H1 (cell line): ENCODE measurements around the gene TFAP2B. TPM values are rescaled to one million over a fixed set of nuclear protein-coding genes. Genes with fewer than 3 reads are reported as not detected.

ENCODE experiments used
- CTCF ChIA-PET: fragments of 300-600 bp; sonication (Branson Sonifier 250); formaldehyde crosslinking; loops from one replicate; lab custom pipeline; 2021; ENCODE audit not compliant: partially characterized antibody; lab: Charles Lee
- POLR2A ChIA-PET: fragments of 300-600 bp; sonication (Branson Sonifier 250); formaldehyde crosslinking; loops from one replicate; lab custom pipeline; 2021; ENCODE audit warnings: inconsistent platforms; ENCODE audit not compliant: partially characterized antibody; lab: Charles Lee
- DNase-seq, 2 experiments: peaks; one replicate each; pipeline versions ENCODE4 v3.0.0 to v3.0.0-alpha.2; 2010 to 2022; ENCODE audit warnings: low spot score in 2 of 2, low read depth in 1 of 2, mixed read lengths in 1 of 2
- FAIRE-seq: peaks from 2 replicates; lab custom pipeline; 2011; peaks lifted over from hg19 to GRCh38; lab: Jason Lieb, UNC
- H2AFZ ChIP-seq: 2 replicates; pipeline ENCODE4 v1.8.1; 2012; ENCODE audit warnings: low read length, inconsistent platforms
- H2AK5ac ChIP-seq: 2 replicates; pipeline ENCODE4 v1.6.1; 2013; ENCODE audit warnings: low read depth, low read length
- H2BK120ac ChIP-seq: replicated peaks from 2 replicates; pipeline ENCODE3; 2013; ENCODE audit warnings: low read depth, low read length, inconsistent platforms
- H2BK12ac ChIP-seq: 2 replicates; pipeline ENCODE4 v1.6.1; 2013; ENCODE audit warnings: low read depth, low read length
- H2BK15ac ChIP-seq: 2 replicates; pipeline ENCODE4 v1.6.1; 2013; ENCODE audit warnings: low read length
- H2BK20ac ChIP-seq: 2 replicates; pipeline ENCODE4 v1.6.1; 2013; ENCODE audit warnings: low read length
- H2BK5ac ChIP-seq: 2 replicates; pipeline ENCODE4 v1.6.1; 2013; ENCODE audit warnings: low read depth, low read length
- H3K14ac ChIP-seq: 2 replicates; pipeline ENCODE4 v1.6.1; 2013; ENCODE audit warnings: inconsistent platforms; ENCODE audit not compliant: insufficient read length
- H3K18ac ChIP-seq: 2 replicates; pipeline ENCODE4 v1.6.1; 2013; ENCODE audit warnings: low read length; ENCODE audit errors: extremely low read depth
- H3K23ac ChIP-seq: 2 replicates; pipeline ENCODE4 v1.6.1; 2013; ENCODE audit warnings: inconsistent platforms; ENCODE audit not compliant: insufficient read length
- H3K23me2 ChIP-seq: 2 replicates; pipeline ENCODE4 v1.6.1; 2013; ENCODE audit warnings: low read depth, low read length
- H3K27ac ChIP-seq: 2 replicates; pipeline ENCODE4 v1.6.1; 2011; ENCODE audit warnings: low read depth, low read length, inconsistent platforms
- H3K27me3 ChIP-seq, 4 experiments: replicated peaks in 1 of 4; 1 replicate in 1 of 4; 2 replicates in 3 of 4; pipeline versions ENCODE4 v1.6.1 to v1.8.1; 2011 to 2013; ENCODE audit warnings: low read length in 3 of 4, mild to moderate bottlenecking in 3 of 4, inconsistent platforms in 2 of 4, mixed read lengths in 2 of 4, moderate library complexity in 1 of 4; ENCODE audit not compliant: control insufficient read depth in 3 of 4, insufficient read depth in 3 of 4; ENCODE audit errors: extremely low read depth in 1 of 4
- H3K36me3 ChIP-seq, 4 experiments: 2 replicates each; pipeline versions ENCODE4 v1.6.1 to v1.8.1; 2011 to 2013; ENCODE audit warnings: mild to moderate bottlenecking in 4 of 4, low read length in 3 of 4, moderate library complexity in 2 of 4, control low read depth in 1 of 4, inconsistent platforms in 1 of 4; ENCODE audit not compliant: insufficient read depth in 4 of 4, control insufficient read depth in 2 of 4
- H3K4ac ChIP-seq: replicated peaks from 2 replicates; pipeline ENCODE3; 2013; ENCODE audit warnings: low read length, low read depth, mixed read lengths, inconsistent platforms; ENCODE audit not compliant: insufficient read length
- H3K4me1 ChIP-seq, 4 experiments: replicated peaks in 1 of 4; 1 replicate in 1 of 4; 2 replicates in 3 of 4; pipeline versions ENCODE4 v1.6.1 to v1.8.1; 2011 to 2013; ENCODE audit warnings: low read length in 3 of 4, inconsistent platforms in 2 of 4, mixed read lengths in 1 of 4; ENCODE audit not compliant: insufficient read depth in 4 of 4, control insufficient read depth in 3 of 4
- H3K4me2 ChIP-seq, 2 experiments: 2 replicates each; pipeline versions ENCODE4 v1.6.1 to v1.8.1; 2011 to 2013; ENCODE audit warnings: low read depth in 2 of 2, low read length in 2 of 2, control low read depth in 1 of 2, inconsistent platforms in 1 of 2, mild to moderate bottlenecking in 1 of 2; ENCODE audit not compliant: insufficient read depth in 1 of 2
- H3K4me3 ChIP-seq, 4 experiments: fragments of 200-600, 300-600 bp in 1 of 4; sonication (generic), shearing (Covaris generic), sonication (Bioruptor Twin) in 1 of 4; 2 replicates each; pipeline versions ENCODE4 v1.5.1 to v1.8.1; 2011 to 2016; ENCODE audit warnings: low read length in 4 of 4, low read depth in 3 of 4, control low read depth in 2 of 4, inconsistent platforms in 2 of 4, mild to moderate bottlenecking in 2 of 4, mixed read lengths in 1 of 4, moderate library complexity in 1 of 4; ENCODE audit not compliant: insufficient read depth in 2 of 4; ENCODE audit errors: extremely low read depth in 1 of 4
- H3K56ac ChIP-seq: replicated peaks from 2 replicates; pipeline ENCODE3; 2013; ENCODE audit warnings: low read depth, mild to moderate bottlenecking, mixed read lengths, low read length, inconsistent platforms; ENCODE audit not compliant: insufficient read length
- H3K79me1 ChIP-seq: 2 replicates; pipeline ENCODE4 v1.6.1; 2013; ENCODE audit warnings: low read depth, low read length, control low read depth
- H3K79me2 ChIP-seq, 2 experiments: 2 replicates each; pipeline versions ENCODE4 v1.6.1 to v1.8.1; 2012 to 2013; ENCODE audit warnings: low read length in 2 of 2, mild to moderate bottlenecking in 2 of 2, inconsistent platforms in 1 of 2; ENCODE audit not compliant: insufficient read depth in 2 of 2, control insufficient read depth in 1 of 2
- H3K9ac ChIP-seq, 4 experiments: replicated peaks in 1 of 4; 1 replicate in 1 of 4; 2 replicates in 3 of 4; pipeline versions ENCODE4 v1.6.1 to v1.8.1; 2011 to 2013; ENCODE audit warnings: low read depth in 3 of 4, low read length in 3 of 4, control low read depth in 2 of 4, mild to moderate bottlenecking in 2 of 4, moderate library complexity in 2 of 4, inconsistent platforms in 1 of 4; ENCODE audit errors: extremely low read depth in 1 of 4
- H3K9me3 ChIP-seq, 2 experiments: 2 replicates each; pipeline versions ENCODE4 v1.6.1 to v1.8.1; 2012 to 2013; ENCODE audit warnings: mild to moderate bottlenecking in 2 of 2, moderate library complexity in 2 of 2, control low read depth in 1 of 2, inconsistent platforms in 1 of 2, low read depth in 1 of 2, low read length in 1 of 2, mixed read lengths in 1 of 2; ENCODE audit not compliant: insufficient read depth in 2 of 2
- H4K20me1 ChIP-seq, 2 experiments: replicated peaks in 1 of 2; 2 replicates each; pipeline versions ENCODE3 to v1.8.1; 2011 to 2013; ENCODE audit warnings: inconsistent platforms in 2 of 2, low read length in 2 of 2, mild to moderate bottlenecking in 1 of 2; ENCODE audit not compliant: insufficient read depth in 2 of 2, control insufficient read depth in 1 of 2
- H4K5ac ChIP-seq: 2 replicates; pipeline ENCODE4 v1.6.1; 2013; ENCODE audit warnings: low read length, low read depth, mixed read lengths, inconsistent platforms; ENCODE audit not compliant: insufficient read length
- H4K8ac ChIP-seq: 2 replicates; pipeline ENCODE4 v1.8.0; 2013; ENCODE audit warnings: mild to moderate bottlenecking, moderate library complexity, low read length, inconsistent platforms; ENCODE audit not compliant: insufficient read depth; ENCODE audit errors: extremely low read depth
- H4K91ac ChIP-seq: replicated peaks from 2 replicates; pipeline ENCODE3; 2013; ENCODE audit warnings: low read length, mixed read lengths, inconsistent platforms; ENCODE audit not compliant: insufficient read length
- BACH1 ChIP-seq: IDR thresholded peaks from 2 replicates; pipeline ENCODE4 v1.6.1; 2012; ENCODE audit warnings: low read length, improper control_type of control experiment
- CHD2 ChIP-seq: IDR thresholded peaks from 2 replicates; pipeline ENCODE4 v1.6.1; 2012; ENCODE audit warnings: low read length, improper control_type of control experiment
- CTBP2 ChIP-seq: IDR thresholded peaks from 2 replicates; pipeline ENCODE4 v1.7.0; 2011; ENCODE audit warnings: borderline replicate concordance, mild to moderate bottlenecking, moderate library complexity, mixed read lengths, low read length; ENCODE audit not compliant: insufficient read depth, insufficient read length
- EP300 ChIP-seq, 2 experiments: IDR thresholded peaks; 1 replicate in 1 of 2; 2 replicates in 1 of 2; pipeline ENCODE4 v1.6.1; 2011 to 2012; ENCODE audit warnings: low read depth in 2 of 2, low read length in 2 of 2, mild to moderate bottlenecking in 2 of 2, borderline replicate concordance in 1 of 2, inconsistent platforms in 1 of 2, moderate library complexity in 1 of 2
- FOSL1 ChIP-seq: IDR thresholded peaks from 2 replicates; pipeline ENCODE4 v1.6.1; 2011; ENCODE audit warnings: mild to moderate bottlenecking, low read depth, low read length, moderate library complexity; ENCODE audit not compliant: insufficient read depth
- GTF2F1 ChIP-seq: IDR thresholded peaks from 2 replicates; pipeline ENCODE4 v1.6.1; 2012; ENCODE audit warnings: low read depth, low read length, improper control_type of control experiment, borderline replicate concordance
- SAP30 ChIP-seq: fragments of 300-600 bp; sonication (generic); IDR thresholded peaks from 2 replicates; pipeline ENCODE4 v1.7.1; 2012; ENCODE audit warnings: low read length, moderate library complexity, mild to moderate bottlenecking, inconsistent platforms; ENCODE audit not compliant: insufficient read depth, insufficient replicate concordance
- SIN3A ChIP-seq, 2 experiments: IDR thresholded peaks in 1 of 2; conservative IDR thresholded peaks in 1 of 2; 2 replicates each; pipeline ENCODE4 v1.6.1; 2011 to 2012; ENCODE audit warnings: low read length in 2 of 2, improper control_type of control experiment in 1 of 2, low read depth in 1 of 2, mild to moderate bottlenecking in 1 of 2
- polyA plus RNA-seq, 7 experiments: library from polyadenylated mRNA; depleted of rRNA in 3 of 7; stranded (reverse) in 5 of 7; unstranded in 2 of 7; fragments of >200 nt in 5 of 7; fragments of 200-250 nt in 2 of 7; gene quantifications; 1 replicate in 5 of 7; 2 replicates in 1 of 7; 4 replicates in 1 of 7; pipeline versions ENCODE4 v1.2.1 to v1.2.3, GENCODE V29; 2011 to 2013; ENCODE audit warnings: missing spikeins in 2 of 7, mixed read lengths in 2 of 7
- total RNA-seq: library from RNA; stranded (reverse); fragmentation: NEBNext Ultra II Directional; extraction: Animal tissue kit (Norgen Biotek cat#: 25700); gene quantifications from 2 replicates; pipeline ENCODE4 v1.2.1, GENCODE V29; 2021
- TF ChIP-seq, protein P1 (sequence below): IDR thresholded peaks from 2 replicates; pipeline ENCODE4 v1.6.1; 2011; ENCODE audit warnings: low read depth, mild to moderate bottlenecking, low read length; ENCODE audit not compliant: insufficient read depth
- TF ChIP-seq, protein P2 (sequence below): IDR thresholded peaks from 2 replicates; pipeline ENCODE4 v1.6.1; 2012; ENCODE audit warnings: inconsistent platforms

Gene TFAP2B
- total and polyA plus RNA-seq, 2 of the 8 experiments (the other 6 are each of a cell fraction or from before 2014, with no cell fraction given) = not detected

DNA sequence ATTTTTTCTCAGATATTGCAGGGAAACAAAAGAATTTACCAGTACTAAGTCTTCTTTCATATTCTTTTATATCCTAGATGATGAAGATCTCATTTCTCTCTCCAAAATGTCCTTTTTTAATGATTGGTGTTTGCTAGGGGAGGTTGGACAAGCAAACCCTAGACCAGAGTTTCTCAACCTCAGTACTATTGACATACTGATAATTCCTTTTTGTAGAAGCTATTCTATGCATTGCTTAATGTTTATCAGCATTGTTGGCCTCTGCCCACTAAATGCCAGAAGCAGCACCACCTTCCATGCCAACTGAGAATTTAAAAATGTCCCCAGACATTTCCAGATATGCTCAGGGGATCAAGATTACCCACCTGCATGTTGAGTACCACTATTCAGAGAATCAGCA is 14.4 kb upstream of the TFAP2B start:
- Histone ChIP-seq H4K20me1 (no peaks in the 10 kb centered on the region), H4K8ac (no peak overlapping the region), H3K79me1 (no peaks in the 10 kb centered on the region), H3K23me2 (no peaks in the 10 kb centered on the region), H2BK20ac (no peak overlapping the region), H3K23ac (no peak overlapping the region), H3K4me2 (no peak overlapping the region), H3K36me3 (no peaks in the 10 kb centered on the region; a peak in 1 of 8 replicates), H3K79me2 (no peaks in the 10 kb centered on the region), H3K18ac (no peak overlapping the region), H4K5ac (no peak overlapping the region), H3K14ac (no peak overlapping the region), H2BK15ac (no peak overlapping the region), H2BK5ac (no peak overlapping the region), H2BK120ac (no peak overlapping the region), H3K4ac (no peak overlapping the region), H2BK12ac (no peak overlapping the region), H3K9ac (no peak overlapping the region), H4K91ac (no peak overlapping the region), H3K4me1 (no peaks in the 10 kb centered on the region), H2AK5ac (no peak overlapping the region), H3K4me3 (no peak overlapping the region), H2AFZ (no peak overlapping the region), H3K56ac (no peak overlapping the region), H3K9me3 (no peaks in the 10 kb centered on the region), H3K27me3 (no peaks in the 10 kb centered on the region), H3K27ac (no peak overlapping the region)
- POLR2A ChIA-PET = no interaction called here
- CTCF ChIA-PET = no interaction called here
- DNase-seq = no peak
- no peak for FAIRE-seq
- TF ChIP-seq, protein P1, sequence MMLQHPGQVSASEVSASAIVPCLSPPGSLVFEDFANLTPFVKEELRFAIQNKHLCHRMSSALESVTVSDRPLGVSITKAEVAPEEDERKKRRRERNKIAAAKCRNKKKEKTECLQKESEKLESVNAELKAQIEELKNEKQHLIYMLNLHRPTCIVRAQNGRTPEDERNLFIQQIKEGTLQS = no peak
- TF ChIP-seq SIN3A (conservative IDR thresholded peaks at IDR 0.05 in 1 of 2, IDR thresholded peaks at IDR 0.05 in 1 of 2; ENCODE audit: low read depth in 1 of 2, low read length in 2 of 2) = no peak
- no peak for TF ChIP-seq BACH1
- no peak for TF ChIP-seq CHD2
- TF ChIP-seq GTF2F1 = no peak
- TF ChIP-seq, protein P2, sequence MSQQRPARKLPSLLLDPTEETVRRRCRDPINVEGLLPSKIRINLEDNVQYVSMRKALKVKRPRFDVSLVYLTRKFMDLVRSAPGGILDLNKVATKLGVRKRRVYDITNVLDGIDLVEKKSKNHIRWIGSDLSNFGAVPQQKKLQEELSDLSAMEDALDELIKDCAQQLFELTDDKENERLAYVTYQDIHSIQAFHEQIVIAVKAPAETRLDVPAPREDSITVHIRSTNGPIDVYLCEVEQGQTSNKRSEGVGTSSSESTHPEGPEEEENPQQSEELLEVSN = no peak
- TF ChIP-seq FOSL1 = no peak
- no peak for TF ChIP-seq SAP30
- TF ChIP-seq EP300 (IDR thresholded peaks at IDR 0.05; ENCODE audit: borderline replicate concordance in 1 of 2, low read depth in 2 of 2, low read length in 2 of 2) = no peak
- TF ChIP-seq CTBP2 = no peak
